HG02610 (cell line): Measurements from ENCODE around the gene FBXO5.
A peak's percentile ranks its signal among the peaks of the same experiment; 100 is the strongest.
"Not testable (repeated sequence)": the region's sequence is repeated elsewhere in the genome, so short reads cannot be mapped to it uniquely, and the experiment has no call there.

ENCODE experiments used
- ATAC-seq: cut with Tn5 transposase; IDR thresholded peaks from one replicate; pipeline ENCODE4 v1.9.1; 2021; ENCODE audit warnings: mild to moderate bottlenecking, moderate library complexity; ENCODE audit not compliant: unreplicated experiment

FBXO5 gene

GRCh38 chr6:152993847-152994246, 11.0 kb upstream of the FBXO5 start:
- peak; percentile 43 for ATAC-seq

- ATAC-seq: peak; percentile 30
Measured at GRCh38 chr6:152993431-152993830, 10.6 kb upstream of the FBXO5 start.

- no peak for ATAC-seq
Measured at GRCh38 chr6:152986978-152987377, 4.1 kb upstream of the FBXO5 start.

- ATAC-seq: not testable (repeated sequence)
Measured at GRCh38 chr6:152985300-152985699, 2.5 kb upstream of the FBXO5 start.

GRCh38 chr6:152984513-152984872, 1.7 kb upstream of the FBXO5 start:
- ATAC-seq: peak; percentile 34

- ATAC-seq: peak; percentile 33
Measured at GRCh38 chr6:152983637-152984512, 1.0 kb upstream of the FBXO5 start.

- no peak for ATAC-seq
Measured at GRCh38 chr6:152981989-152982903, 595 bp downstream of the FBXO5 start.

- ATAC-seq: no peak
Measured at GRCh38 chr6:152981219-152981618, 1.6 kb downstream of the FBXO5 start.

GRCh38 chr6:152980656-152981055, 2.2 kb downstream of the FBXO5 start:
- ATAC-seq: no peak

- no peak for ATAC-seq
Measured at GRCh38 chr6:152979116-152979515, 3.7 kb downstream of the FBXO5 start.

GRCh38 chr6:152978058-152978457, 4.8 kb downstream of the FBXO5 start:
- ATAC-seq: no peak

GRCh38 chr6:152977556-152977955, 5.3 kb downstream of the FBXO5 start:
- no peak for ATAC-seq

- no peak for ATAC-seq
Measured at GRCh38 chr6:152976749-152977148, 6.1 kb downstream of the FBXO5 start.

GRCh38 chr6:152975204-152975915, 7.5 kb downstream of the FBXO5 start:
- ATAC-seq: no peak

GRCh38 chr6:152973916-152974315, 8.9 kb downstream of the FBXO5 start:
- ATAC-seq: no peak

- no peak for ATAC-seq
Measured at GRCh38 chr6:152969688-152970418, 13.0 kb downstream of the FBXO5 start.

GRCh38 chr6:152966168-152966894, 16.5 kb downstream of the FBXO5 start:
- ATAC-seq: not testable (repeated sequence)

GRCh38 chr6:152959333-152959732, 23.5 kb downstream of the FBXO5 start:
- no peak for ATAC-seq

- ATAC-seq: no peak
Measured at GRCh38 chr6:152957796-152958195, 25.0 kb downstream of the FBXO5 start.

- ATAC-seq: no peak
Measured at GRCh38 chr6:152954443-152954842, 28.4 kb downstream of the FBXO5 start.
